Esophagus squamous epithelium (tissue), 5 donors: ENCODE data around the gene HTR3B. TPM values are rescaled to one million over a fixed set of nuclear protein-coding genes. Genes with fewer than 3 reads are reported as not detected.
"Not testable (repeated sequence)": the region's sequence is repeated elsewhere in the genome, so short reads cannot be mapped to it uniquely, and the experiment has no call there.

Experiments
- DNase-seq: peaks from one replicate; lab custom pipeline; 2025; lab: John Stamatoyannopoulos, UW
- H3K27ac ChIP-seq, 4 donors: fragments of 200-600 bp; sonication (generic); one replicate each; pipeline ENCODE4 v1.5.1; 2016 to 2019; ENCODE audit warnings: mild to moderate bottlenecking in 1 of 4
- H3K27me3 ChIP-seq, 4 donors: fragments of 200-600 bp; sonication (generic); 1 replicate in 3 of 4; 2 replicates in 1 of 4; pipeline versions ENCODE4 v1.5.1 to v1.6.0; 2017 to 2021; ENCODE audit warnings: antibody characterized with exemption in 1 of 4
- H3K36me3 ChIP-seq, 3 donors: fragments of 200-600 bp; sonication (generic); one replicate each; pipeline ENCODE4 v1.5.1; 2016 to 2019
- H3K4me1 ChIP-seq, 3 donors: fragments of 200-600 bp; sonication (generic); one replicate each; pipeline ENCODE4 v1.5.1; 2017 to 2019
- H3K4me3 ChIP-seq, 4 donors: fragments of 200-600 bp; sonication (generic); 1 replicate in 3 of 4; 2 replicates in 1 of 4; pipeline ENCODE4 v1.5.1; 2016 to 2019; ENCODE audit warnings: mild to moderate bottlenecking in 2 of 4, moderate library complexity in 1 of 4
- H3K9me3 ChIP-seq, 3 donors: fragments of 200-600 bp; sonication (generic); one replicate each; pipeline ENCODE4 v1.5.1; 2016 to 2019
- CTCF ChIP-seq, 6 experiments: fragments of 450-650 bp in 4 of 6; fragments of 200-600 bp in 2 of 6; sonication (generic) in 2 of 6; IDR thresholded peaks; one replicate each; pipeline ENCODE4 v1.5.1; 2016 to 2019; ENCODE audit warnings: antibody characterized with exemption in 6 of 6, mild to moderate bottlenecking in 4 of 6, moderate library complexity in 4 of 6
- POLR2A ChIP-seq, 4 donors: fragments of 450-650 bp; IDR thresholded peaks; one replicate each; pipeline ENCODE4 v1.6.1; 2017; ENCODE audit warnings: antibody characterized with exemption in 4 of 4, mild to moderate bottlenecking in 4 of 4, moderate library complexity in 3 of 4
- WGBS, 2 donors: methylation state at CpG; one replicate each; pipeline ENCODE4 v1.1.5; 2018; 5-methylcytosine and 5-hydroxymethylcytosine counted together
- intact Hi-C: fragments of 100-400 bp; cut with DNase I; formaldehyde crosslinking; loops from one replicate; pipeline ENCODE4 v1.15.0; 2022
- total RNA-seq, 4 donors: library from RNA; depleted of rRNA; stranded (reverse); fragments of >200 nt; gene quantifications; one replicate each; pipeline ENCODE4 v1.1.0, GENCODE V29; 2016
- donor health status: DM: yes; HTN: yes; CAD: no.

The HTR3B gene
- total RNA-seq, 4 donors from 2014 or later = 0.15 to 0.64 (median 0.19) TPM; not detected in 1

GRCh38 chr11:113942256-113942655 lies 37.7 kb downstream of the HTR3B start:
- no peak for DNase-seq
- H3K27ac ChIP-seq = no peak overlapping the region
- intact Hi-C loops = no loop called here
- no peaks in the 10 kb centered on the region for H3K36me3 ChIP-seq
- H3K27me3 ChIP-seq = peaks cover 0 to 4% (median 0%) of the 10 kb centered on the region in 4 donors
- H3K4me3 ChIP-seq = no peak overlapping the region
- 82 to 90% methylated on average over 6 of the region's 8 CpGs for WGBS, 2 donors
- no peaks in the 10 kb centered on the region for H3K9me3 ChIP-seq
- TF ChIP-seq POLR2A (IDR thresholded peaks at IDR 0.05) (no peak), CTCF (IDR thresholded peaks at IDR 0.05) (no peak)
- H3K4me1 ChIP-seq = no peaks in the 10 kb centered on the region

GRCh38 chr11:113946162-113946561 lies 41.6 kb downstream of the HTR3B start:
- H3K27ac ChIP-seq, intact Hi-C loops, H3K9me3 ChIP-seq, H3K36me3 ChIP-seq, H3K4me3 ChIP-seq, H3K4me1 ChIP-seq, DNase-seq: not testable (repeated sequence)
- H3K27me3 ChIP-seq = peaks cover 0 to 13% (median 0%) of the 10 kb centered on the region in 4 donors
- 31 to 81% methylated on average over 2 of the region's 2 CpGs for WGBS, 2 donors

GRCh38 chr11:113947994-113948393 lies 43.4 kb downstream of the HTR3B start:
- intact Hi-C loops = no loop called here
- 47 to 70% methylated on average over 4 of the region's 4 CpGs for WGBS, 2 donors
- Histone ChIP-seq H3K4me3 (no peak overlapping the region), H3K27me3 (peaks cover 0 to 30% (median 0%) of the 10 kb centered on the region in 4 donors), H3K36me3 (no peaks in the 10 kb centered on the region), H3K9me3 (no peaks in the 10 kb centered on the region), H3K4me1 (no peaks in the 10 kb centered on the region), H3K27ac (no peak overlapping the region)
- TF ChIP-seq CTCF (IDR thresholded peaks at IDR 0.05) = no peak
- TF ChIP-seq POLR2A (IDR thresholded peaks at IDR 0.05) = no peak
- DNase-seq = no peak

GRCh38 chr11:113949891-113950290 lies 45.3 kb downstream of the HTR3B start:
- no peak for TF ChIP-seq POLR2A (IDR thresholded peaks at IDR 0.05)
- no peak for TF ChIP-seq CTCF (IDR thresholded peaks at IDR 0.05)
- Histone ChIP-seq H3K4me3 (no peak overlapping the region), H3K27ac (no peak overlapping the region), H3K27me3 (peaks cover 0 to 44% (median 0%) of the 10 kb centered on the region in 4 donors), H3K4me1 (no peaks in the 10 kb centered on the region), H3K36me3 (no peaks in the 10 kb centered on the region), H3K9me3 (no peaks in the 10 kb centered on the region)
- WGBS, 2 donors = 56 to 57% methylated on average over 4 of the region's 4 CpGs
- no peak for DNase-seq
- intact Hi-C loops = no loop called here

- H3K4me3 ChIP-seq = no peak overlapping the region
- TF ChIP-seq POLR2A (IDR thresholded peaks at IDR 0.05) (no peak), CTCF (IDR thresholded peaks at IDR 0.05) (no peak)
- no peak overlapping the region for H3K27ac ChIP-seq
- no peaks in the 10 kb centered on the region for H3K36me3 ChIP-seq
- 46 to 49% methylated on average over 5 of the region's 5 CpGs for WGBS, 2 donors
- intact Hi-C loops = no loop called here
- DNase-seq = no peak
- no peaks in the 10 kb centered on the region for H3K9me3 ChIP-seq
- H3K4me1 ChIP-seq = no peaks in the 10 kb centered on the region
- H3K27me3 ChIP-seq = peaks cover 0 to 44% (median 0%) of the 10 kb centered on the region in 4 donors
Measured at GRCh38 chr11:113951537-113951936, 46.9 kb downstream of the HTR3B start.

GRCh38 chr11:113952070-113952469 lies 47.5 kb downstream of the HTR3B start:
- TF ChIP-seq POLR2A (IDR thresholded peaks at IDR 0.05) = no peak
- TF ChIP-seq CTCF (IDR thresholded peaks at IDR 0.05) = no peak

More at GRCh38 chr11:113952070-113952469, 47.5 kb downstream of the HTR3B start:
- H3K9me3 ChIP-seq = no peaks in the 10 kb centered on the region
- H3K4me3 ChIP-seq = no peak overlapping the region
- peaks cover 0 to 47% (median 0%) of the 10 kb centered on the region in 4 donors for H3K27me3 ChIP-seq
- H3K4me1 ChIP-seq = no peaks in the 10 kb centered on the region
- DNase-seq = no peak
- intact Hi-C loops = no loop called here
- H3K36me3 ChIP-seq = no peaks in the 10 kb centered on the region
- 45 to 70% methylated on average over 2 of the region's 10 CpGs for WGBS, 2 donors
- H3K27ac ChIP-seq = no peak overlapping the region
